Measurements from ENCODE around the gene DCDC2C. TPM values are rescaled to one million over a fixed set of nuclear protein-coding genes. Genes with fewer than 3 reads are reported as not detected.

Gene DCDC2C
- total RNA-seq, 1 donor from 2014 or later: not detected

- DNase-seq (no peak), ATAC-seq (no peak)
- Histone ChIP-seq H3K27me3 (ENCODE audit: low read depth) (peaks cover 34% of the 10 kb centered on the region), H3K27ac (no peak overlapping the region), H3K4me3 (no peak overlapping the region), H3K36me3 (no peaks in the 10 kb centered on the region), H3K4me1 (no peaks in the 10 kb centered on the region), H3K9me3 (no peaks in the 10 kb centered on the region)
- intact Hi-C loops (cut with DNase I): no loop called here
- no peak for TF ChIP-seq CTCF (IDR thresholded peaks at IDR 0.05)
Observed at GRCh38 chr2:3704692-3705091, 1.3 kb downstream of the DCDC2C start.

GRCh38 chr2:3705782-3706181 is 2.4 kb downstream of the DCDC2C start:
- H3K27me3 ChIP-seq (ENCODE audit: low read depth): peaks cover 34% of the 10 kb centered on the region
- H3K9me3 ChIP-seq: no peaks in the 10 kb centered on the region
- no peaks in the 10 kb centered on the region for H3K36me3 ChIP-seq
- DNase-seq: no peak
- no peak for ATAC-seq
- H3K4me1 ChIP-seq: no peaks in the 10 kb centered on the region
- no peak overlapping the region for H3K27ac ChIP-seq
- TF ChIP-seq CTCF (IDR thresholded peaks at IDR 0.05): no peak
- no peak overlapping the region for H3K4me3 ChIP-seq
- intact Hi-C loops (cut with DNase I): no loop called here

- Histone ChIP-seq H3K36me3 (no peaks in the 10 kb centered on the region), H3K27me3 (ENCODE audit: low read depth) (peaks cover 34% of the 10 kb centered on the region), H3K27ac (no peak overlapping the region), H3K9me3 (no peaks in the 10 kb centered on the region), H3K4me1 (no peaks in the 10 kb centered on the region), H3K4me3 (no peak overlapping the region)
- ATAC-seq (no peak), DNase-seq (no peak)
- no peak for TF ChIP-seq CTCF (IDR thresholded peaks at IDR 0.05)
- intact Hi-C loops (cut with DNase I): no loop called here
Observed at GRCh38 chr2:3706892-3707291, 3.5 kb downstream of the DCDC2C start.

GRCh38 chr2:3708576-3708975 is 5.2 kb downstream of the DCDC2C start:
- H3K27me3 ChIP-seq (ENCODE audit: low read depth): peaks cover 19% of the 10 kb centered on the region
- no peak overlapping the region for H3K4me3 ChIP-seq
- TF ChIP-seq CTCF (IDR thresholded peaks at IDR 0.05): no peak
- no peaks in the 10 kb centered on the region for H3K36me3 ChIP-seq
- no peaks in the 10 kb centered on the region for H3K4me1 ChIP-seq
- DNase-seq: no peak
- ATAC-seq: no peak
- H3K27ac ChIP-seq: no peak overlapping the region
- H3K9me3 ChIP-seq: no peaks in the 10 kb centered on the region
- intact Hi-C loops (cut with DNase I): no loop called here

- intact Hi-C loops (cut with DNase I): no loop called here
- DNase-seq (no peak), ATAC-seq (no peak)
- Histone ChIP-seq H3K4me3 (no peak overlapping the region), H3K36me3 (no peaks in the 10 kb centered on the region), H3K9me3 (no peaks in the 10 kb centered on the region), H3K27ac (no peak overlapping the region), H3K4me1 (no peaks in the 10 kb centered on the region), H3K27me3 (ENCODE audit: low read depth) (peaks cover 14% of the 10 kb centered on the region)
- TF ChIP-seq CTCF (IDR thresholded peaks at IDR 0.05): no peak
Observed at GRCh38 chr2:3709225-3709624, 5.8 kb downstream of the DCDC2C start.

GRCh38 chr2:3712424-3712823 is 9.0 kb downstream of the DCDC2C start:
- no peak for DNase-seq
- Histone ChIP-seq H3K36me3 (no peaks in the 10 kb centered on the region), H3K4me3 (no peak overlapping the region), H3K9me3 (no peaks in the 10 kb centered on the region), H3K27me3 (ENCODE audit: low read depth) (no peaks in the 10 kb centered on the region), H3K27ac (no peak overlapping the region), H3K4me1 (no peaks in the 10 kb centered on the region)
- no peak for ATAC-seq
- TF ChIP-seq CTCF (IDR thresholded peaks at IDR 0.05): no peak
- intact Hi-C loops (cut with DNase I): no loop called here

All from lower lobe of right lung (tissue), 2 donors.